Measurements from ENCODE around the gene EPB41L4A. TPM values are rescaled to one million over a fixed set of nuclear protein-coding genes. Genes with fewer than 3 reads are reported as not detected.

EPB41L4A gene
- total and polyA plus RNA-seq, 2 donors (not counting 3 experiments of a cell fraction or from before 2014, with no cell fraction given): 6.0 to 17.9 TPM

DNA sequence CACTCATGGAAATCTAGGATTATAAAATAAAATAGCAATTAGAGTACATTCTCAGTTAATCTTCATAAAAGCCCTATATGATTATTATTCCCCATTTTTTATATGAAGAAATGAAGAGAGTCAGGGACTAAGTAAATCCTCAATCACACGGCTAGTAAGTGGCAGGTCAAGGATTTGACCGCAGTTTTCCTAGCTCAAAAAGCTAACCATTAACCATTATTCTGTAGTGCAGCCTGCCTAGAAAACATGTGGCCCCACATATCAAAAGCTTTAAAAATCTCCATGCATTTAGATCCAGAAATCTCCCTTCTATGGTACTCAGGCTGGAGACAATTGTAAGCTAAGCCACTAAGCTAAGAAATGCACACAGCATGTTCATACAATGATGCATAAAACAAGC lies 21.4 kb downstream of the EPB41L4A start:
- Histone ChIP-seq H3K27ac (ENCODE audit: insufficient read depth, low read depth, low read length) (no peak overlapping the region), H4K20me1 (replicated peaks; ENCODE audit: control insufficient read depth, extremely low read depth, insufficient read depth, low read length) (no peaks in the 10 kb centered on the region), H3K4me3 (replicated peaks in 1 of 3; ENCODE audit: insufficient read depth in 1 of 3, low read depth in 1 of 3, low read length in 3 of 3) (no peak overlapping the region), H3K9ac (replicated peaks; ENCODE audit: extremely low read depth, insufficient read depth, low read length) (no peak overlapping the region), H3K4me2 (ENCODE audit: insufficient read depth, low read length) (no peak overlapping the region), H3K79me2 (ENCODE audit: control insufficient read depth, insufficient read depth, low read length) (no peaks in the 10 kb centered on the region), H3K36me3 (ENCODE audit: control insufficient read depth in 2 of 2, extremely low read depth in 1 of 2, insufficient read depth in 2 of 2, low read length in 2 of 2) (no peaks in the 10 kb centered on the region), H2AFZ (ENCODE audit: low read depth, low read length) (no peak overlapping the region), H3K4me1 (ENCODE audit: control insufficient read depth, extremely low read depth, insufficient read depth, low read length) (no peaks in the 10 kb centered on the region), H3K9me1 (replicated peaks; ENCODE audit: control insufficient read depth, extremely low read depth, insufficient read depth, low read length) (no peaks in the 10 kb centered on the region), H3K27me3 (ENCODE audit: control insufficient read depth in 2 of 2, insufficient read depth in 2 of 2, low read length in 2 of 2) (no peaks in the 10 kb centered on the region), H3K9me3 (replicated peaks; ENCODE audit: control insufficient read depth, insufficient read depth, low read length) (no peaks in the 10 kb centered on the region)
- no TSS peak for BruUV-seq (replicated peaks)
- intact Hi-C loops (cut with micrococcal nuclease): no loop called here
- dilution Hi-C loops (cut with MboI; ENCODE audit: extremely low pct_ligation_motif_present, low sequenced_read_pairs): no loop called here
- POLR2A ChIA-PET: no interaction called here
- FAIRE-seq (no peak), DNase-seq (ENCODE audit: low read depth, low spot score) (no peak)
- CTCF ChIA-PET: interaction anchor here (1.2 kb wide), 1 partner anchor 23 kb away, joined by 3 read pairs; no protein-coding TSS in a partner anchor
- TF ChIP-seq FOS (IDR thresholded peaks at IDR 0.05; ENCODE audit: borderline replicate concordance, insufficient read depth, low read length) (no peak), MYC (IDR thresholded peaks at IDR 0.05; ENCODE audit: low read depth, low read length) (no peak), GATA2 (IDR thresholded peaks at IDR 0.05; ENCODE audit: insufficient read depth, insufficient read length, low read depth, low read length) (no peak), POLR2A (IDR thresholded peaks at IDR 0.05; ENCODE audit: low read depth, low read length) (no peak), POLR2AphosphoS5 (IDR thresholded peaks at IDR 0.05; ENCODE audit: insufficient read depth, low read depth, low read length) (no peak), EZH2 (IDR thresholded peaks at IDR 0.05; ENCODE audit: borderline replicate concordance, low read depth, low read length, severe bottlenecking) (no peak), JUN (IDR thresholded peaks at IDR 0.05; ENCODE audit: borderline replicate concordance, insufficient read depth, insufficient read length, low read depth) (no peak)
- TF ChIP-seq, protein P1, sequence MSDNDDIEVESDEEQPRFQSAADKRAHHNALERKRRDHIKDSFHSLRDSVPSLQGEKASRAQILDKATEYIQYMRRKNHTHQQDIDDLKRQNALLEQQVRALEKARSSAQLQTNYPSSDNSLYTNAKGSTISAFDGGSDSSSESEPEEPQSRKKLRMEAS (IDR thresholded peaks at IDR 0.05; ENCODE audit: insufficient read depth, insufficient read length): no peak
- TF ChIP-seq, protein P2, sequence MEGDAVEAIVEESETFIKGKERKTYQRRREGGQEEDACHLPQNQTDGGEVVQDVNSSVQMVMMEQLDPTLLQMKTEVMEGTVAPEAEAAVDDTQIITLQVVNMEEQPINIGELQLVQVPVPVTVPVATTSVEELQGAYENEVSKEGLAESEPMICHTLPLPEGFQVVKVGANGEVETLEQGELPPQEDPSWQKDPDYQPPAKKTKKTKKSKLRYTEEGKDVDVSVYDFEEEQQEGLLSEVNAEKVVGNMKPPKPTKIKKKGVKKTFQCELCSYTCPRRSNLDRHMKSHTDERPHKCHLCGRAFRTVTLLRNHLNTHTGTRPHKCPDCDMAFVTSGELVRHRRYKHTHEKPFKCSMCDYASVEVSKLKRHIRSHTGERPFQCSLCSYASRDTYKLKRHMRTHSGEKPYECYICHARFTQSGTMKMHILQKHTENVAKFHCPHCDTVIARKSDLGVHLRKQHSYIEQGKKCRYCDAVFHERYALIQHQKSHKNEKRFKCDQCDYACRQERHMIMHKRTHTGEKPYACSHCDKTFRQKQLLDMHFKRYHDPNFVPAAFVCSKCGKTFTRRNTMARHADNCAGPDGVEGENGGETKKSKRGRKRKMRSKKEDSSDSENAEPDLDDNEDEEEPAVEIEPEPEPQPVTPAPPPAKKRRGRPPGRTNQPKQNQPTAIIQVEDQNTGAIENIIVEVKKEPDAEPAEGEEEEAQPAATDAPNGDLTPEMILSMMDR (IDR thresholded peaks at IDR 0.05; ENCODE audit: extremely low read depth in 1 of 2, insufficient read depth in 1 of 2, low read depth in 1 of 2, low read length in 2 of 2): no peak
